ENCODE data around the gene JUNB. TPM values are rescaled to one million over a fixed set of nuclear protein-coding genes. Genes with fewer than 3 reads are reported as not detected.
A peak's percentile ranks its signal among the peaks of the same experiment; 100 is the strongest.

Gene JUNB
- total RNA-seq, 2 donors from 2014 or later, result 219 to 485 TPM

DNA sequence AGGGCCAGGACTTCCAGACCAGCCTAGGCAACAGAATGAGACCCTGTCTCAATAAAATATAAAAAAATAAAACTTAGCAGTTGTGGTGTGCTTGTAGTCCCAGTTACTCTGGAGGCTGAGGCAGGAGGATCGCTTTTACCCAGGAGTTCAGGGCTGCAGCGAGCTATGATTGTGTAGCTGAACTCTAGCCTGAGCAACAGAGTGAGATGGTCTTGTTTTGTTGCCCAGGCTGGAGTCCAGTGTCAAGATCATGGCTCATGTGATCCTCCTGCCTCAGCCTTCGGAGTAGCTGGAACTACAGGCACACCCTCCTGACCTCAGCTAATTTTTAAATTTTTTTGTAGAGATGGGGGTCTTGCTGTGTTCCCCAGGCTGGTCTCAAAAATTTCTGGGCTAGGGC, 4.3 kb upstream of the JUNB start:
- WGBS, 2 donors, result 79 to 93% methylated on average over 3 of the region's 3 CpGs
- Histone ChIP-seq H3K36me3 (replicated peaks in 1 of 2; ENCODE audit: insufficient read depth in 1 of 2, low read depth in 2 of 2) (no peaks in the 10 kb centered on the region), H3K4me1 (peaks cover 88% of the 10 kb centered on the region), H3K4me3 (no peak overlapping the region), H3K9me3 (no peaks in the 10 kb centered on the region), H3K27me3 (no peaks in the 10 kb centered on the region), H3K27ac (peak overlapping the region; percentile 78 to 100 (median 96))
- intact Hi-C loops (cut with DNase I), result no loop called here
- no peak for ATAC-seq
- TF ChIP-seq CTCF (IDR thresholded peaks at IDR 0.05) (no peak), POLR2A (IDR thresholded peaks at IDR 0.05) (no peak)
- no peak for DNase-seq

GRCh38 chr19:12787458-12787857, 3.8 kb upstream of the JUNB start:
- Histone ChIP-seq H3K9me3 (no peaks in the 10 kb centered on the region), H3K36me3 (replicated peaks in 1 of 2; ENCODE audit: insufficient read depth in 1 of 2, low read depth in 2 of 2) (no peaks in the 10 kb centered on the region), H3K27ac (peak overlapping the region; percentile 78 to 100 (median 96)), H3K4me3 (no peak overlapping the region), H3K27me3 (no peaks in the 10 kb centered on the region), H3K4me1 (peaks cover 83% of the 10 kb centered on the region)
- ATAC-seq (no peak), DNase-seq (no peak)
- 78 to 80% methylated on average over 10 of the region's 10 CpGs for WGBS, 2 donors
- intact Hi-C loops (cut with DNase I), result no loop called here
- TF ChIP-seq CTCF (IDR thresholded peaks at IDR 0.05) (no peak), POLR2A (IDR thresholded peaks at IDR 0.05) (no peak)

- H3K4me3 ChIP-seq, result no peak overlapping the region
- H3K4me1 ChIP-seq, result peaks cover 75% of the 10 kb centered on the region
- no peak for TF ChIP-seq CTCF (IDR thresholded peaks at IDR 0.05)
- no peak for TF ChIP-seq POLR2A (IDR thresholded peaks at IDR 0.05)
- peak overlapping the region; percentile 94 to 100 (median 98) for H3K27ac ChIP-seq
- ATAC-seq (no peak), DNase-seq (no peak)
- no peaks in the 10 kb centered on the region for H3K36me3 ChIP-seq (replicated peaks in 1 of 2; ENCODE audit: insufficient read depth in 1 of 2, low read depth in 2 of 2)
- H3K9me3 ChIP-seq, result no peaks in the 10 kb centered on the region
- 42 to 61% methylated on average over 4 of the region's 4 CpGs for WGBS, 2 donors
- no peaks in the 10 kb centered on the region for H3K27me3 ChIP-seq
- intact Hi-C loops (cut with DNase I), result no loop called here
Observed at GRCh38 chr19:12788042-12788681, 3.1 kb upstream of the JUNB start.

- Histone ChIP-seq H3K36me3 (replicated peaks in 1 of 2; ENCODE audit: insufficient read depth in 1 of 2, low read depth in 2 of 2) (no peaks in the 10 kb centered on the region), H3K27ac (peak overlapping the region; percentile 94 to 100 (median 98)), H3K4me3 (no peak overlapping the region), H3K9me3 (no peaks in the 10 kb centered on the region), H3K4me1 (peaks cover 70% of the 10 kb centered on the region), H3K27me3 (no peaks in the 10 kb centered on the region)
- no peak for ATAC-seq
- DNase-seq, result peak; percentile 80 to 89 (median 88)
- 1 to 4% methylated on average over 5 to 12 of the region's 12 CpGs for WGBS, 2 donors
- intact Hi-C loops (cut with DNase I), result no loop called here
- TF ChIP-seq CTCF (IDR thresholded peaks at IDR 0.05) (no peak), POLR2A (IDR thresholded peaks at IDR 0.05) (no peak)
Observed at GRCh38 chr19:12788682-12789097, 2.6 kb upstream of the JUNB start.
